Lower leg skin (tissue), 3 donors: Measurements from ENCODE around the gene UNC45A.

Experiments used
- CTCF ChIP-seq, 3 donors: fragments of 450-650 bp; IDR thresholded peaks; one replicate each; pipeline ENCODE4 v1.5.1; 2016; ENCODE audit warnings: antibody characterized with exemption in 3 of 3, mild to moderate bottlenecking in 3 of 3, moderate library complexity in 2 of 3
- POLR2A ChIP-seq, 2 donors: fragments of 450-650 bp; IDR thresholded peaks; one replicate each; pipeline ENCODE4 v1.6.1; 2016 to 2017; ENCODE audit warnings: antibody characterized with exemption in 2 of 2, mild to moderate bottlenecking in 1 of 2, moderate library complexity in 1 of 2

GRCh38 chr15:90916461-90916860 is 18.6 kb upstream of the UNC45A start:
- no peak for TF ChIP-seq CTCF (IDR thresholded peaks at IDR 0.05)
- TF ChIP-seq POLR2A (IDR thresholded peaks at IDR 0.05): no peak
